H9 (cell line): Measurements from ENCODE around the gene MALAT1. TPM values are rescaled to one million over a fixed set of nuclear protein-coding genes. Genes with fewer than 3 reads are reported as not detected.

ENCODE experiments used
- DNase-seq: peaks from one replicate; pipeline ENCODE4 v3.0.0-alpha.2; 2017
- H2AFZ ChIP-seq: one replicate; pipeline ENCODE4 v1.6.1; 2013; ENCODE audit warnings: mild to moderate bottlenecking, low read length, control low read depth, moderate library complexity
- H2AK5ac ChIP-seq: 2 replicates; pipeline ENCODE4 v1.6.1; 2013; ENCODE audit warnings: low read length, control low read depth, mixed read lengths; ENCODE audit not compliant: insufficient read length
- H2BK120ac ChIP-seq: one replicate; pipeline ENCODE4 v1.6.1; 2013; ENCODE audit warnings: low read depth, mild to moderate bottlenecking, low read length, control low read depth, inconsistent platforms; ENCODE audit not compliant: poor library complexity, severe bottlenecking
- H2BK12ac ChIP-seq: 2 replicates; pipeline ENCODE4 v1.6.1; 2013; ENCODE audit warnings: low read length, control low read depth, mixed read lengths, low read depth; ENCODE audit not compliant: insufficient read length
- H2BK15ac ChIP-seq: 2 replicates; pipeline ENCODE4 v1.6.1; 2013; ENCODE audit warnings: low read depth, low read length, control low read depth
- H2BK20ac ChIP-seq: one replicate; pipeline ENCODE4 v1.6.1; 2013; ENCODE audit warnings: low read depth, mild to moderate bottlenecking, low read length, control low read depth, inconsistent platforms; ENCODE audit not compliant: poor library complexity, severe bottlenecking
- H2BK5ac ChIP-seq: 2 replicates; pipeline ENCODE4 v1.6.1; 2013; ENCODE audit warnings: low read length, control low read depth, mixed read lengths; ENCODE audit not compliant: insufficient read length
- H3K14ac ChIP-seq: 2 replicates; pipeline ENCODE4 v1.6.1; 2013; ENCODE audit warnings: low read length, control low read depth; ENCODE audit not compliant: insufficient read depth
- H3K18ac ChIP-seq: 2 replicates; pipeline ENCODE4 v1.6.1; 2013; ENCODE audit warnings: low read depth, mild to moderate bottlenecking, mixed read lengths, low read length, control low read depth; ENCODE audit not compliant: insufficient read length
- H3K23ac ChIP-seq: 2 replicates; pipeline ENCODE4 v1.6.1; 2013; ENCODE audit warnings: low read length, control low read depth, mixed read lengths, low read depth; ENCODE audit not compliant: insufficient read length
- H3K23me2 ChIP-seq: 2 replicates; pipeline ENCODE4 v1.6.1; 2013; ENCODE audit warnings: low read depth, mild to moderate bottlenecking, mixed read lengths, low read length, control low read depth; ENCODE audit not compliant: insufficient read length, poor library complexity, severe bottlenecking
- H3K27ac ChIP-seq: 2 replicates; pipeline ENCODE4 v1.5.1; 2013; ENCODE audit warnings: low read length, control low read depth, mixed read lengths, low read depth; ENCODE audit not compliant: insufficient read length
- H3K27me3 ChIP-seq: 2 replicates; pipeline ENCODE4 v1.6.1; 2013; ENCODE audit warnings: low read length, control low read depth, inconsistent platforms; ENCODE audit not compliant: insufficient read depth
- H3K4ac ChIP-seq: 2 replicates; pipeline ENCODE4 v1.6.1; 2013; ENCODE audit warnings: low read depth, mild to moderate bottlenecking, control low read depth, inconsistent platforms, low read length, moderate library complexity
- H3K4me1 ChIP-seq: 2 replicates; pipeline ENCODE4 v1.6.1; 2013; ENCODE audit warnings: low read length, control low read depth, inconsistent platforms; ENCODE audit not compliant: insufficient read depth
- H3K4me2 ChIP-seq: 2 replicates; pipeline ENCODE4 v1.6.1; 2013; ENCODE audit warnings: low read length, control low read depth, mixed read lengths; ENCODE audit not compliant: insufficient read length, insufficient read depth
- H3K56ac ChIP-seq: 2 replicates; pipeline ENCODE4 v1.6.1; 2013; ENCODE audit warnings: low read depth, mild to moderate bottlenecking, mixed read lengths, low read length, control low read depth; ENCODE audit not compliant: insufficient read length
- H3K79me1 ChIP-seq: 2 replicates; pipeline ENCODE4 v1.6.1; 2013; ENCODE audit warnings: low read depth, mild to moderate bottlenecking, moderate library complexity, low read length, control low read depth, inconsistent platforms; ENCODE audit not compliant: insufficient read depth, poor library complexity, severe bottlenecking
- H3K79me2 ChIP-seq: 2 replicates; pipeline ENCODE4 v1.6.1; 2013; ENCODE audit warnings: low read length, control low read depth, inconsistent platforms; ENCODE audit not compliant: insufficient read depth
- H3K9ac ChIP-seq: 2 replicates; pipeline ENCODE4 v1.6.1; 2013; ENCODE audit warnings: low read length, control low read depth, mixed read lengths; ENCODE audit not compliant: insufficient read length; ENCODE audit errors: extremely low read depth
- H3K9me3 ChIP-seq: one replicate; pipeline ENCODE4 v1.6.1; 2013; ENCODE audit warnings: low read depth, low read length, inconsistent platforms; ENCODE audit not compliant: control insufficient read depth
- H3T11ph ChIP-seq: one replicate; pipeline ENCODE4 v1.6.1; 2013; ENCODE audit warnings: mild to moderate bottlenecking, low read length, control low read depth, inconsistent platforms
- H4K20me1 ChIP-seq: one replicate; pipeline ENCODE4 v1.6.1; 2013; ENCODE audit not compliant: control insufficient read depth, insufficient read length, insufficient read depth
- H4K5ac ChIP-seq: 2 replicates; pipeline ENCODE4 v1.6.1; 2013; ENCODE audit warnings: low read depth, mild to moderate bottlenecking, mixed read lengths, low read length, control low read depth; ENCODE audit not compliant: insufficient read length
- H4K8ac ChIP-seq: replicated peaks from 2 replicates; pipeline ENCODE4 v1.6.1; 2013; ENCODE audit warnings: low read length, control low read depth, mixed read lengths, low read depth; ENCODE audit not compliant: insufficient read length
- H4K91ac ChIP-seq: 2 replicates; pipeline ENCODE4 v1.6.1; 2013; ENCODE audit warnings: low read depth, mild to moderate bottlenecking, moderate library complexity, mixed read lengths, low read length, control low read depth; ENCODE audit not compliant: insufficient read length
- H3K27ac Mint-ChIP-seq, 3 experiments: 2 replicates in 2 of 3; 3 replicates in 1 of 3; pipeline ENCODE4 v1.8.0; 2020 to 2021; ENCODE audit warnings: mixed read lengths in 3 of 3, mild to moderate bottlenecking in 1 of 3, moderate library complexity in 1 of 3
- H3K27me3 Mint-ChIP-seq: 2 replicates; pipeline ENCODE4 v1.8.0; 2021; ENCODE audit warnings: low read depth, mild to moderate bottlenecking, moderate library complexity, mixed read lengths
- H3K36me3 Mint-ChIP-seq, 3 experiments: 2 replicates in 2 of 3; 3 replicates in 1 of 3; pipeline ENCODE4 v1.8.0; 2020 to 2021; ENCODE audit warnings: low read depth in 3 of 3, mixed read lengths in 3 of 3; ENCODE audit not compliant: insufficient read depth in 1 of 3
- H3K4me1 Mint-ChIP-seq, 2 experiments: 2 replicates each; pipeline ENCODE4 v1.8.0; 2020; ENCODE audit warnings: mixed read lengths in 2 of 2
- H3K4me3 Mint-ChIP-seq, 2 experiments: 2 replicates in 1 of 2; 3 replicates in 1 of 2; pipeline ENCODE4 v1.8.0; 2020 to 2021; ENCODE audit warnings: mild to moderate bottlenecking in 2 of 2, mixed read lengths in 2 of 2, moderate library complexity in 1 of 2
- H3K9me3 Mint-ChIP-seq, 2 experiments: 2 replicates in 1 of 2; 3 replicates in 1 of 2; pipeline ENCODE4 v1.8.0; 2020; ENCODE audit warnings: mild to moderate bottlenecking in 2 of 2, mixed read lengths in 2 of 2, moderate library complexity in 1 of 2
- WGBS: extraction: QIAGEN DNeasy Blood & Tissue Kit; methylation state at CpG from one replicate; pipeline ENCODE4 v1.1.7; 2013; ENCODE audit warnings: missing lambda C conversion rate, low lambda C conversion rate, mixed read lengths; ENCODE audit not compliant: insufficient read length; ENCODE audit errors: extremely low coverage; 5-methylcytosine and 5-hydroxymethylcytosine counted together
- total RNA-seq: library from RNA; stranded (reverse); gene quantifications from 2 replicates; pipeline ENCODE4 v1.2.1, GENCODE V29; 2021
- TF ChIP-seq, protein P1 (sequence below): fragments of 200-600 bp; sonication (generic); conservative IDR thresholded peaks from 3 replicates; pipeline ENCODE4 v1.8.0; 2021; ENCODE audit warnings: antibody characterized with exemption, mild to moderate bottlenecking

MALAT1 gene
- total RNA-seq, 1 experiment from 2014 or later = 1,934 TPM

DNA sequence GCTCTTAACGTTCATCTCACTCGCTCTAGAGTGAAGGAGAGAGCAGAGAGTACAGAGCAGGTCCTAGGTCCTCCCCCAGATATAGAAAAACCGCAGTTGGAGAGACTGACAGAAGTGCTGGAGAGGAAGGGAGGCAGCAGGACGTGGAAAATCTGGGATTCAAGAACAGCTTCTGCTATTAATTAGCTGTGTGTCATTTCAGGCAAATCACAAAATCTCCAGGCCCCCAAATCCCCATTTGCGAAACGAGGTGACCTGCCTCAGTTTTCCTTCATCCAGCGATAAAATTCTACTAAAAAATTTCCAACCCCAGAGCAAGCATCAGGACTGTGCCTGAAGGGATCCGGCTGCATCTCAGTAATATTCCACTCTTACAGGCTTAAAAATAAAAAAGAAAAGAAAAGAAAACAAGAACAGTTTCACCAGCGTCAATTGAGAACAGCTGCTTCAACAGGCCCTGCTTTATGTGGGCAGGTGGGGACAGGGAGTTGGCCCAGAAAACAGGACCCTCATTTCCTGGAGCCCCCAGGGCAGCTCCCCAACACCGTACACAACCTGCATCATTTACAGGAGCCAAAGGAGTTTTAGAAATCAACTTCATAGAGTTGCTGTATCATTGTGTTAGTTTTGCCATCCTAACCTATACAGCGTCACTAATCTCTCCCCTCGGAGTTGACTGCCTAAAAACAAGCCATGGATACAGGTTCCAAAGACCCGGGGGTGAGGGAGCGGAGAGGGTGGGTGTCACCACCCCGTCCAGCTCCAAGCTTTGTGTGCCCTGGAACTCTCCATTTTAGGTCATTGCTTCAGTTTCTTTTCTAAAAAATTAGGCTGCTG lies 2.3 kb upstream of the MALAT1 start:
- Histone ChIP-seq H2AFZ (no peak overlapping the region), H3K18ac (peak overlapping the region; percentile 66), H2BK12ac (peak overlapping the region; percentile 40), H3K56ac (no peak overlapping the region), H4K8ac (no peak overlapping the region), H3K9ac (peak overlapping the region; percentile 59), H3K79me1 (no peaks in the 10 kb centered on the region), H4K91ac (no peak overlapping the region), H3K27ac (peak overlapping the region; percentile 66), H3K4me1 (peaks cover 14% of the 10 kb centered on the region; the same call in 1 of the 2 replicates), H3T11ph (no peak overlapping the region), H3K4me2 (peak overlapping the region; percentile 76), H3K27me3 (no peaks in the 10 kb centered on the region), H3K79me2 (peaks cover 19% of the 10 kb centered on the region), H2BK20ac (no peak overlapping the region), H2BK5ac (no peak overlapping the region), H4K5ac (peak overlapping the region; percentile 54), H3K14ac (peak overlapping the region; percentile 44; the same call in 1 of the 2 replicates), H4K20me1 (no peaks in the 10 kb centered on the region), H3K23me2 (peaks cover 20% of the 10 kb centered on the region), H2BK15ac (no peak overlapping the region), H3K9me3 (no peaks in the 10 kb centered on the region), H3K23ac (no peak overlapping the region), H3K4ac (no peak overlapping the region; the same call in 1 of the 2 replicates), H2BK120ac (no peak overlapping the region), H2AK5ac (no peak overlapping the region)
- TF ChIP-seq, protein P1, sequence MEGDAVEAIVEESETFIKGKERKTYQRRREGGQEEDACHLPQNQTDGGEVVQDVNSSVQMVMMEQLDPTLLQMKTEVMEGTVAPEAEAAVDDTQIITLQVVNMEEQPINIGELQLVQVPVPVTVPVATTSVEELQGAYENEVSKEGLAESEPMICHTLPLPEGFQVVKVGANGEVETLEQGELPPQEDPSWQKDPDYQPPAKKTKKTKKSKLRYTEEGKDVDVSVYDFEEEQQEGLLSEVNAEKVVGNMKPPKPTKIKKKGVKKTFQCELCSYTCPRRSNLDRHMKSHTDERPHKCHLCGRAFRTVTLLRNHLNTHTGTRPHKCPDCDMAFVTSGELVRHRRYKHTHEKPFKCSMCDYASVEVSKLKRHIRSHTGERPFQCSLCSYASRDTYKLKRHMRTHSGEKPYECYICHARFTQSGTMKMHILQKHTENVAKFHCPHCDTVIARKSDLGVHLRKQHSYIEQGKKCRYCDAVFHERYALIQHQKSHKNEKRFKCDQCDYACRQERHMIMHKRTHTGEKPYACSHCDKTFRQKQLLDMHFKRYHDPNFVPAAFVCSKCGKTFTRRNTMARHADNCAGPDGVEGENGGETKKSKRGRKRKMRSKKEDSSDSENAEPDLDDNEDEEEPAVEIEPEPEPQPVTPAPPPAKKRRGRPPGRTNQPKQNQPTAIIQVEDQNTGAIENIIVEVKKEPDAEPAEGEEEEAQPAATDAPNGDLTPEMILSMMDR = no peak
- Mint-ChIP-seq H3K4me3 (peak overlapping the region; percentile 46 to 71), H3K36me3 (no peaks in the 10 kb centered on the region; a peak in 1 of 7 replicates), H3K27ac (peak overlapping the region; percentile 69 to 98 (median 72)), H3K27me3 (no peaks in the 10 kb centered on the region), H3K4me1 (peaks cover 43 to 51% of the 10 kb centered on the region in 2 experiments), H3K9me3 (peaks cover 0 to 2% of the 10 kb centered on the region in 2 experiments; a peak in 3 of 5 replicates)
- WGBS = no CpG with 5 or more reads among the region's 15 CpGs
- DNase-seq = no peak
